OCI-LY7 (cell line): ENCODE measurements around the gene HSD3B1.

Source experiments
- CTCF ChIP-seq: fragments of 200-600 bp; sonication (generic); conservative IDR thresholded peaks from 2 replicates; pipeline ENCODE4 v1.5.1; 2014; ENCODE audit warnings: mild to moderate bottlenecking, antibody characterized with exemption, low read length, moderate library complexity, mixed read lengths
- EZH2phosphoT487 ChIP-seq: fragments of 200-600 bp; sonication (generic); IDR thresholded peaks from 2 replicates; pipeline ENCODE4 v1.6.1; 2018; ENCODE audit warnings: low read depth, borderline replicate concordance, mild to moderate bottlenecking, mixed run types, antibody characterized with exemption, low read length, moderate library complexity, mixed read lengths

DNA sequence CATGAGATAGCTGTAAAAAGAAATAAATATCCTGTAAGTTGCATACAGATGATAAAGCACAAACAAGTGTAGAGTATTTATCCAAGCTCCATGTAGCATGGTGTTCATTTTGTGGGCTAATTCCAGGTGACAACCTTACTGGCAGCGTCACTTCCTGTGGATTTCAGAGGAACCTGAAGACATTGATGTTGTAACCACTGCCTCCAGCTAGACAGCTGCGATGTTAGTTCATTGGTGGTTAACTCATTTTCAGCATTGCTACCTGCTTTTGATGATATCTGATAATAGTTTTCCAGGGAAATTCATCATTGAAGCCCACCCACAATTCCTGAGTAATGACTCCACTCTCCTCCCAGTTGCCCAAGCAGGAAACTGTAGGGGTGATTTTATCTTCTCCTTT lies 3.0 kb downstream of the HSD3B1 start:
- no peak for TF ChIP-seq CTCF
- no peak for TF ChIP-seq EZH2phosphoT487
